OCI-LY7 (cell line): ENCODE measurements around the gene RBM4. TPM values are rescaled to one million over a fixed set of nuclear protein-coding genes. Genes with fewer than 3 reads are reported as not detected.

ENCODE experiments used
- BruUV-seq: library from RNA; stranded (reverse); fragments of 400-500 nt; replicated peaks from 2 replicates; lab custom pipeline; 2021; lab: Mats Ljungman, UMichigan
- CTCF ChIA-PET: fragments of 300-600 bp; sonication (Branson Sonifier 250); formaldehyde crosslinking; loops from one replicate; lab custom pipeline; 2022; ENCODE audit warnings: antibody characterized with exemption; ENCODE audit not compliant: unreplicated experiment; lab: Charles Lee
- POLR2A ChIA-PET: fragments of 300-600 bp; sonication (Branson Sonifier 250); formaldehyde crosslinking; loops from one replicate; lab custom pipeline; 2022; ENCODE audit warnings: antibody characterized with exemption; lab: Charles Lee
- DNase-seq: peaks from one replicate; pipeline ENCODE4 v3.0.0-alpha.2; 2015; ENCODE audit warnings: low spot score
- H2AFZ ChIP-seq: fragments of 200-600 bp; sonication (generic), shearing (Covaris generic); 2 replicates; pipeline ENCODE4 v1.6.1; 2014; ENCODE audit warnings: mild to moderate bottlenecking, antibody characterized with exemption, low read length, moderate library complexity
- H3K27ac ChIP-seq: fragments of 200-600 bp; sonication (generic); 2 replicates; pipeline ENCODE4 v1.5.1; 2014; ENCODE audit warnings: mixed run types, low read depth, mild to moderate bottlenecking, moderate library complexity, low read length, inconsistent platforms; ENCODE audit not compliant: poor library complexity, severe bottlenecking
- H3K36me3 ChIP-seq: fragments of 200-600 bp; sonication (generic); 2 replicates; pipeline ENCODE4 v1.6.1; 2014; ENCODE audit warnings: mild to moderate bottlenecking, antibody characterized with exemption, low read length, moderate library complexity, mixed read lengths; ENCODE audit not compliant: insufficient read depth
- H3K4me1 ChIP-seq: fragments of 200-600 bp; sonication (generic); 2 replicates; pipeline ENCODE4 v1.5.1; 2014; ENCODE audit warnings: mild to moderate bottlenecking, low read length; ENCODE audit not compliant: insufficient read depth, poor library complexity, severe bottlenecking
- H3K4me2 ChIP-seq: fragments of 200-600 bp; sonication (generic); 2 replicates; pipeline ENCODE4 v1.6.1; 2014; ENCODE audit warnings: mild to moderate bottlenecking, low read length
- H3K4me3 ChIP-seq: fragments of 200-600 bp; sonication (generic); 2 replicates; pipeline ENCODE4 v1.5.1; 2014; ENCODE audit warnings: mild to moderate bottlenecking, low read depth, low read length; ENCODE audit not compliant: poor library complexity, severe bottlenecking
- H3K79me2 ChIP-seq: fragments of 200-600 bp; sonication (generic); 2 replicates; pipeline ENCODE4 v1.6.1; 2016; ENCODE audit warnings: low read depth, mild to moderate bottlenecking, low read length, moderate library complexity, mixed read lengths; ENCODE audit not compliant: insufficient read depth
- H3K9me2 ChIP-seq: fragments of 200-600 bp; sonication (generic); 2 replicates; pipeline ENCODE4 v1.6.1; 2016; ENCODE audit warnings: mild to moderate bottlenecking, low read length, mixed read lengths; ENCODE audit not compliant: insufficient read depth
- H3K9me3 ChIP-seq: fragments of 200-600 bp; sonication (generic); 2 replicates; pipeline ENCODE4 v1.6.1; 2014; ENCODE audit warnings: mild to moderate bottlenecking, mixed run types, low read length, mixed read lengths
- H4K20me1 ChIP-seq: fragments of 200-600 bp; sonication (generic); 2 replicates; pipeline ENCODE4 v1.6.1; 2014; ENCODE audit warnings: mild to moderate bottlenecking, antibody characterized with exemption, low read length, moderate library complexity, mixed read lengths; ENCODE audit not compliant: insufficient read depth
- CTCF ChIP-seq: fragments of 200-600 bp; sonication (generic); conservative IDR thresholded peaks from 2 replicates; pipeline ENCODE4 v1.5.1; 2014; ENCODE audit warnings: mild to moderate bottlenecking, antibody characterized with exemption, low read length, moderate library complexity, mixed read lengths
- EZH2phosphoT487 ChIP-seq: fragments of 200-600 bp; sonication (generic); IDR thresholded peaks from 2 replicates; pipeline ENCODE4 v1.6.1; 2018; ENCODE audit warnings: low read depth, borderline replicate concordance, mild to moderate bottlenecking, mixed run types, antibody characterized with exemption, low read length, moderate library complexity, mixed read lengths
- intact Hi-C: fragments of 100-400 bp; cut with micrococcal nuclease; formaldehyde crosslinking; loops from one replicate; pipeline ENCODE4 v1.10.0; 2022; ENCODE audit not compliant: unreplicated experiment
- total RNA-seq, 2 experiments: library from RNA; depleted of rRNA in 1 of 2; stranded (reverse); fragments of >200 nt in 1 of 2; shearing (Covaris generic) in 1 of 2; gene quantifications; 2 replicates each; pipeline ENCODE4 v1.2.3, GENCODE V29; 2014 to 2022

Gene RBM4
- total RNA-seq, 2 experiments from 2014 or later: 66.0 to 139 TPM

DNA sequence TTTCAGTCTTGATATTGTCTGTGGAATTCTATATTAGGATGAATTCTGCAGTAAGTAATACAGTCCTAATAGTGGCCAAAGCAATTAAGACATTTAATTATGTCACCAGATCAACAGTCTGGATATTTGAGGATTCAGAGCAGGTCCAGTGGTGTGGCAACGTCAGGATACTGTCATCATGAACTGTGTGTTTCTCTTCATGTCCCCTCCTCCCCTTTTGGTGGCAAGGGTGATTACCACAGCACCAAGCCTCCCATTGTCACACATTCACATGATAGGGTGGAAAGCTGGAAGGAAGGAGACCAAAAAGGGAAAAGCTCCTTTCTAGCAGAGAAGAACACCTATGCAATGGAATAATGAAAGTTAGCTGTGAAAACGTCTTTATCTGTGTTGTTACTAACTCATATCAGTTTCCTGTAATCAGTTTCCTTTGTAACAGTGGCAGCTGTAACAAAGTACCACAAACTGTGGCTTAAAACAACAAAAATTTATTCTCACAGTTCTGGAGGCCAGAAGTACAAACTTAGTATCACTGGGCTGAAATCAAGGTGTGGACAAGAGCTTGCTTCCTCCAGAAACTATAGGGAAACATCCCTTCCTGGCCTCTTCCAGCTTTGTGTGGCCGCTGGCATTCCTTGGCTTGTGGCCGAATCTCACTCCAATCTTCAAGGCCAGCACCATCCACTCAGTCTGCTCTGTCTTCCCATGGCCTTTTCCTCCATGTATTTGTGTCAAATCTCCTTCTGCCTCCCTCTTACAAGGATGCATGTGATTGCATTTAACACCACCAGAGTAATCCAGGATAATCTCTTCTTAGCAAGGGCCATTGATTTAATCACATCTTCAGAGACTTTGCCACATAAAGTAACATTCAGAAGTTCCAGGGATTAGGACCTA is 28.5 kb upstream of the RBM4 start:
- POLR2A ChIA-PET: interaction anchor here (0.6 to 2.2 kb wide), 4 partner anchors 12 to 28 kb away, joined by 3 to 6 read pairs (median 5); partner anchors contain the start of gene RBM4
- no peaks in the 10 kb centered on the region for H3K9me2 ChIP-seq
- CTCF ChIA-PET: interaction anchor here (0.7 to 0.8 kb wide), 2 partner anchors 18 to 32 kb away, joined by 3 to 4 read pairs; partner anchors contain the start of genes CCDC87 and CCS
- H3K9me3 ChIP-seq: no peaks in the 10 kb centered on the region
- peaks cover 10% of the 10 kb centered on the region for H3K36me3 ChIP-seq
- peaks cover 8% of the 10 kb centered on the region; the same call in 1 of the 2 replicates for H3K79me2 ChIP-seq
- TF ChIP-seq EZH2phosphoT487: no peak
- no peak for DNase-seq
- peak overlapping the region; percentile 7; the same call in 1 of the 2 replicates for H2AFZ ChIP-seq
- H3K4me2 ChIP-seq: peak overlapping the region; percentile 54
- H4K20me1 ChIP-seq: no peaks in the 10 kb centered on the region
- H3K4me3 ChIP-seq: peak overlapping the region; percentile 10
- intact Hi-C loops: no loop called here
- TSS peak; percentile 45 for BruUV-seq
- H3K4me1 ChIP-seq: peaks cover 61% of the 10 kb centered on the region
- H3K27ac ChIP-seq: peak overlapping the region; percentile 84

DNA sequence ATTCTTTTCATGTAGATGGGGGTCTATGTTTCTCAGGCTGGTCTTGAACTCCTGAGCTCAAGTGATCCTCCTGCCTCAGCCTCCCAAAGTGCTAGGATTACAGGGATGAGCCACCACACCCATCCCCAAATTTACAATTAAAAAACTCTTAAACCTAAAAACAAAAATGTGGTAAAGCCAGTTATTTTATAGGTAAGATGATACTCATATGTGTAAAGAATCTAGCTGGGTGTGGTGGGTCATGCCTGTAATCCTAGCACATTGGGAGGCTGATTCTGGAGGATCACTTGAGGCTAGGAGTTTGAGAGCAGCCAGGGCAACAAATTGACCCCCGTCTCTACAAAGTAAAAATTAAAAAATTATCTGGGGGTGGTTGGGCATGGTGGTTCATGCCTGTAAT is 26.0 kb upstream of the RBM4 start:
- Histone ChIP-seq H3K9me2 (no peaks in the 10 kb centered on the region), H3K36me3 (peaks cover 9% of the 10 kb centered on the region), H2AFZ (no peak overlapping the region), H3K9me3 (no peaks in the 10 kb centered on the region), H3K4me1 (peaks cover 68% of the 10 kb centered on the region), H3K79me2 (peaks cover 29% of the 10 kb centered on the region), H3K4me2 (0 out of 2 replicates have a peak overlapping the region, but pooled peaks have one; percentile 54), H4K20me1 (peaks cover 4% of the 10 kb centered on the region), H3K4me3 (no peak overlapping the region), H3K27ac (peak overlapping the region; percentile 84)
- no peak for TF ChIP-seq EZH2phosphoT487
- no peak for TF ChIP-seq CTCF
- DNase-seq: no peak
- ChIA-PET CTCF (no interaction called here), POLR2A (interaction anchor here (1.2 kb wide), 1 partner anchor 10 kb away, joined by 3 read pairs; no protein-coding TSS in a partner anchor)
- intact Hi-C loops: no loop called here
- no TSS peak for BruUV-seq

GRCh38 chr11:66614073-66614472 is 24.4 kb upstream of the RBM4 start:
- ChIA-PET POLR2A (no interaction called here), CTCF (no interaction called here)
- Histone ChIP-seq H3K4me2 (no peak overlapping the region), H4K20me1 (peaks cover 20% of the 10 kb centered on the region), H3K36me3 (peaks cover 25% of the 10 kb centered on the region), H3K27ac (no peak overlapping the region), H3K9me3 (no peaks in the 10 kb centered on the region), H3K4me1 (peaks cover 65% of the 10 kb centered on the region), H3K79me2 (peaks cover 46% of the 10 kb centered on the region), H2AFZ (no peak overlapping the region), H3K9me2 (no peaks in the 10 kb centered on the region), H3K4me3 (no peak overlapping the region)
- intact Hi-C loops: no loop called here
- DNase-seq: no peak
- no TSS peak for BruUV-seq
- TF ChIP-seq EZH2phosphoT487: no peak
- TF ChIP-seq CTCF: no peak
